CD14-positive monocyte (primary cell): Measurements from ENCODE around the gene ZNF287. TPM values are rescaled to one million over a fixed set of nuclear protein-coding genes. Genes with fewer than 3 reads are reported as not detected.

Experiments used
- DNase-seq, 3 donors: peaks; one replicate each; pipeline ENCODE4 v3.0.0-alpha.2; 2011 to 2022
- H2AFZ ChIP-seq: 2 replicates; pipeline ENCODE4 v1.6.0; 2012; ENCODE audit warnings: mild to moderate bottlenecking, low read depth, low read length, inconsistent platforms; ENCODE audit not compliant: insufficient read depth, poor library complexity, severe bottlenecking
- H3K27ac ChIP-seq, 2 donors: 1 replicate in 1 of 2; 2 replicates in 1 of 2; pipeline ENCODE4 v1.5.1; 2012 to 2013; ENCODE audit warnings: low read length in 2 of 2, control low read depth in 1 of 2, inconsistent platforms in 1 of 2, low read depth in 1 of 2, mild to moderate bottlenecking in 1 of 2
- H3K27me3 ChIP-seq, 2 donors: one replicate each; pipeline versions ENCODE4 v1.6.0 to v1.6.1; 2011 to 2013; ENCODE audit warnings: low read length in 2 of 2; ENCODE audit not compliant: control insufficient read depth in 2 of 2, insufficient read depth in 2 of 2
- H3K36me3 ChIP-seq, 2 donors: replicated peaks in 1 of 2; 1 replicate in 1 of 2; 2 replicates in 1 of 2; pipeline versions ENCODE4 v1.5.1 to v1.6.1; 2012 to 2013; ENCODE audit warnings: low read length in 2 of 2, control low read depth in 1 of 2, inconsistent platforms in 1 of 2, mild to moderate bottlenecking in 1 of 2; ENCODE audit not compliant: insufficient read depth in 2 of 2, control insufficient read depth in 1 of 2
- H3K4me1 ChIP-seq, 2 donors: 1 replicate in 1 of 2; 2 replicates in 1 of 2; pipeline versions ENCODE4 v1.5.1 to v1.6.1; 2012 to 2013; ENCODE audit warnings: low read length in 2 of 2, control low read depth in 1 of 2, inconsistent platforms in 1 of 2, mild to moderate bottlenecking in 1 of 2, moderate library complexity in 1 of 2; ENCODE audit not compliant: insufficient read depth in 2 of 2, control insufficient read depth in 1 of 2
- H3K4me2 ChIP-seq: replicated peaks from 2 replicates; pipeline ENCODE3; 2012; ENCODE audit warnings: low read length, moderate library complexity, mild to moderate bottlenecking; ENCODE audit not compliant: poor library complexity, severe bottlenecking; ENCODE audit errors: extremely low read depth
- H3K4me3 ChIP-seq, 3 experiments: fragments of 200-600 bp in 1 of 3; sonication (generic) in 1 of 3; replicated peaks in 1 of 3; 1 replicate in 2 of 3; 2 replicates in 1 of 3; pipeline ENCODE4 v1.5.1; 2011 to 2013; ENCODE audit warnings: low read length in 3 of 3, mild to moderate bottlenecking in 3 of 3, control low read depth in 2 of 3, low read depth in 2 of 3, inconsistent platforms in 1 of 3, moderate library complexity in 1 of 3
- H3K79me2 ChIP-seq: 2 replicates; pipeline ENCODE4 v1.6.0; 2012; ENCODE audit warnings: mild to moderate bottlenecking, control low read depth, inconsistent platforms, low read length, moderate library complexity; ENCODE audit not compliant: insufficient read depth
- H3K9ac ChIP-seq: 2 replicates; pipeline ENCODE4 v1.6.0; 2017; ENCODE audit warnings: low read length, mild to moderate bottlenecking; ENCODE audit not compliant: insufficient read depth, poor library complexity, severe bottlenecking
- H3K9me3 ChIP-seq, 2 donors: replicated peaks in 1 of 2; 1 replicate in 1 of 2; 2 replicates in 1 of 2; pipeline versions ENCODE4 v1.5.1 to v1.6.1; 2012 to 2013; ENCODE audit warnings: low read length in 2 of 2, control low read depth in 1 of 2; ENCODE audit not compliant: control insufficient read depth in 1 of 2, insufficient read depth in 1 of 2
- H4K20me1 ChIP-seq: 2 replicates; pipeline ENCODE4 v1.6.0; 2012; ENCODE audit warnings: mild to moderate bottlenecking, low read length, control low read depth, moderate library complexity; ENCODE audit not compliant: insufficient read depth
- H3K27ac Mint-ChIP-seq, 7 donors: one replicate each; pipeline ENCODE4 v1.8.0; 2020; ENCODE audit warnings: mild to moderate bottlenecking in 7 of 7, mixed read lengths in 7 of 7, moderate library complexity in 6 of 7, inconsistent platforms in 2 of 7
- H3K27me3 Mint-ChIP-seq, 3 donors: one replicate each; pipeline ENCODE4 v1.8.0; 2021 to 2022; ENCODE audit warnings: low read depth in 3 of 3, mild to moderate bottlenecking in 3 of 3, mixed read lengths in 3 of 3, moderate library complexity in 3 of 3, inconsistent platforms in 1 of 3
- H3K36me3 Mint-ChIP-seq, 2 donors: one replicate each; pipeline ENCODE4 v1.8.0; 2020; ENCODE audit warnings: mixed read lengths in 2 of 2, inconsistent platforms in 1 of 2, mild to moderate bottlenecking in 1 of 2
- H3K4me1 Mint-ChIP-seq: one replicate; pipeline ENCODE4 v1.8.0; 2020; ENCODE audit warnings: mild to moderate bottlenecking, mixed read lengths
- H3K4me3 Mint-ChIP-seq, 2 donors: one replicate each; pipeline ENCODE4 v1.8.0; 2020; ENCODE audit warnings: mild to moderate bottlenecking in 2 of 2, mixed read lengths in 2 of 2, moderate library complexity in 1 of 2
- H3K9me3 Mint-ChIP-seq, 7 donors: one replicate each; pipeline ENCODE4 v1.8.0; 2020 to 2022; ENCODE audit warnings: mixed read lengths in 7 of 7, mild to moderate bottlenecking in 6 of 7, moderate library complexity in 6 of 7, inconsistent platforms in 2 of 7
- WGBS: methylation state at CpG from one replicate; pipeline ENCODE4 v1.1.5; 2013; ENCODE audit warnings: missing lambda C conversion rate; ENCODE audit not compliant: insufficient coverage; 5-methylcytosine and 5-hydroxymethylcytosine counted together
- intact Hi-C, 2 donors: fragments of 100-400 bp; cut with micrococcal nuclease; formaldehyde crosslinking; loops; one replicate each; pipeline versions ENCODE4 v1.15.0 to v1.15.1; 2023
- polyA plus RNA-seq, 3 donors: library from polyadenylated mRNA; depleted of rRNA in 1 of 3; unstranded in 2 of 3; stranded (reverse) in 1 of 3; fragments of 300-500 nt in 2 of 3; fragments of >200 nt in 1 of 3; fragmentation: Illumina TruSeq in 2 of 3; gene quantifications; 1 replicate in 2 of 3; 2 replicates in 1 of 3; pipeline ENCODE4 v1.2.3, GENCODE V29; 2012 to 2021
- TF ChIP-seq, protein P1 (sequence below): fragments of 200-600 bp; IDR thresholded peaks from one replicate; pipeline ENCODE4 v1.8.0; 2022; ENCODE audit warnings: antibody characterized with exemption, mild to moderate bottlenecking

The ZNF287 gene
- polyA plus RNA-seq, 3 donors, result 0.25 to 0.53 TPM; not detected in 1

DNA sequence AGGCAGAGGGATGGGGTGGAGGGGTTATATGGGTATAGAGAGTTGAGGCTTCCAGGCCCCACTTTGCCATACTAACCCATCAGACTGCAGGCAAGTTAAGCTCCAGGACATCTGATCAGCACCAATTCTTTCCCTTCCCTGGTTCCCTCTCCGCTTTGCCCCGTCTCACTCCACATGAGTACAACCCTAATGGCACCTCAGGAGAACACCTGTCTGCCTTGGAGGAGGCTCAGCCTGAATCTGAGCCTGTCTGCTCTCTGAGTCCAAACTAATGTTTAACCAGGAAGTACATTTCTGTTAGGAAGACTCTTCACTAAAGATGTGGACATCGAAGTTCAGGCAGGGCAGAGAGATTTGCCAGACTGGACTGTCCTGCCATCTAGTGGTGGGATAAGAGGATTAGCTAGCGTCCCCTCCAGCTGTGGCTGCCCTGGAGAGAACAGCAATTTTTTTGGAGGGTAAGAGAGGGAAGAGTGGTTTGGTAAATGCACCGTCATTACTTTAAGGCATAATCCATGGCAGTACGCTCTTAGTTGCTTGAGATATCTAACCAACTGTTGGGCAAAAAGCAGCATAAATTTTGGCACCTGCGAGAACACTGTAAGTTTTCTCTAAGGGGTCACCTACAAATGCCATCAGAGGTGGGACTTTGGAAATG is 47.8 kb downstream of the ZNF287 start:
- Histone ChIP-seq H2AFZ (peak overlapping the region; percentile 89), H3K79me2 (no peaks in the 10 kb centered on the region), H3K4me1 (peaks cover 11 to 19% of the 10 kb centered on the region in 2 donors), H3K36me3 (no peaks in the 10 kb centered on the region), H4K20me1 (no peaks in the 10 kb centered on the region), H3K4me2 (peak overlapping the region; percentile 13), H3K9ac (no peak overlapping the region), H3K27me3 (no peaks in the 10 kb centered on the region), H3K27ac (peak overlapping the region in 1 of 2 donors; percentile 66), H3K9me3 (no peaks in the 10 kb centered on the region), H3K4me3 (no peak overlapping the region)
- H3K27ac Mint-ChIP-seq, result peak overlapping the region; percentile 42 to 93 (median 86)
- peaks cover 0 to 3% (median 0%) of the 10 kb centered on the region in 7 donors for H3K9me3 Mint-ChIP-seq
- peaks cover 18% of the 10 kb centered on the region for H3K4me1 Mint-ChIP-seq
- intact Hi-C loops, result loop anchor here (2.0 to 5.0 kb wide), 3 partner anchors 68 to 139 kb away; partner anchors contain the start of gene UBB (in 1 of the 2)
- WGBS, result 35% methylated on average over 5 of the region's 7 CpGs
- peak; percentile 82 to 89 (median 86) for DNase-seq
- H3K27me3 Mint-ChIP-seq, result peaks cover 5 to 11% (median 9%) of the 10 kb centered on the region in 3 donors
- no peak overlapping the region for H3K4me3 Mint-ChIP-seq
- no peaks in the 10 kb centered on the region for H3K36me3 Mint-ChIP-seq
- TF ChIP-seq, protein P1, sequence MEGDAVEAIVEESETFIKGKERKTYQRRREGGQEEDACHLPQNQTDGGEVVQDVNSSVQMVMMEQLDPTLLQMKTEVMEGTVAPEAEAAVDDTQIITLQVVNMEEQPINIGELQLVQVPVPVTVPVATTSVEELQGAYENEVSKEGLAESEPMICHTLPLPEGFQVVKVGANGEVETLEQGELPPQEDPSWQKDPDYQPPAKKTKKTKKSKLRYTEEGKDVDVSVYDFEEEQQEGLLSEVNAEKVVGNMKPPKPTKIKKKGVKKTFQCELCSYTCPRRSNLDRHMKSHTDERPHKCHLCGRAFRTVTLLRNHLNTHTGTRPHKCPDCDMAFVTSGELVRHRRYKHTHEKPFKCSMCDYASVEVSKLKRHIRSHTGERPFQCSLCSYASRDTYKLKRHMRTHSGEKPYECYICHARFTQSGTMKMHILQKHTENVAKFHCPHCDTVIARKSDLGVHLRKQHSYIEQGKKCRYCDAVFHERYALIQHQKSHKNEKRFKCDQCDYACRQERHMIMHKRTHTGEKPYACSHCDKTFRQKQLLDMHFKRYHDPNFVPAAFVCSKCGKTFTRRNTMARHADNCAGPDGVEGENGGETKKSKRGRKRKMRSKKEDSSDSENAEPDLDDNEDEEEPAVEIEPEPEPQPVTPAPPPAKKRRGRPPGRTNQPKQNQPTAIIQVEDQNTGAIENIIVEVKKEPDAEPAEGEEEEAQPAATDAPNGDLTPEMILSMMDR, result peak; percentile 90

DNA sequence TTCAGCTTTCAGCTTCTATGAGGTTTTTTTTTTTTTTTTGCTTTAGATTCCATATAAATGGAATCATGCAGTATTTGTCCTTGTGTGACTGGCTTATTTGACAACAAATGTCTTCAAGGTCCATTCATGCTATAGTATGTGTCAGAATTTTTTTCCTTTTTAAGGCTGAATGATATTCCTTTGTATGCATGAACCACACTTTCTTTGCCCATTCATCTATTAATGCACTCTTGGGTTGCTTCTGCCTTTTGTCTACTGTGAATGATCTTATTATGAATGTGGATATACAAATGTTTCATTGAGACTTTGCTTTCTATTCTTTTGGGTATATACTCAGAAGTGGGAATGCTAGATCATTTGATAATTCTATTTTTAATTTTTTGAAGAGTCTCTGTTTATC is 50.0 kb downstream of the ZNF287 start:
- TF ChIP-seq, protein P1, result no peak
- Mint-ChIP-seq H3K27ac (no peak overlapping the region), H3K9me3 (peaks cover 0 to 11% (median 0%) of the 10 kb centered on the region in 7 donors), H3K27me3 (peaks cover 9 to 15% (median 9%) of the 10 kb centered on the region in 3 donors), H3K4me3 (no peak overlapping the region), H3K4me1 (peaks cover 40% of the 10 kb centered on the region), H3K36me3 (no peaks in the 10 kb centered on the region)
- Histone ChIP-seq H3K9ac (no peak overlapping the region), H3K27ac (no peak overlapping the region), H3K27me3 (no peaks in the 10 kb centered on the region), H4K20me1 (no peaks in the 10 kb centered on the region), H3K4me2 (no peak overlapping the region), H3K36me3 (no peaks in the 10 kb centered on the region), H3K4me3 (no peak overlapping the region), H3K4me1 (peaks cover 33 to 41% of the 10 kb centered on the region in 2 donors), H3K79me2 (no peaks in the 10 kb centered on the region), H3K9me3 (no peaks in the 10 kb centered on the region), H2AFZ (no peak overlapping the region)
- DNase-seq, result no peak
- intact Hi-C loops, result loop anchor here in 1 of 2 donors (10.0 kb wide), 1 partner anchor 134 kb away; the partner anchor contains the start of gene UBB
